Measurements from ENCODE around the gene SPATA31C1. TPM values are rescaled to one million over a fixed set of nuclear protein-coding genes. Genes with fewer than 3 reads are reported as not detected.

SPATA31C1 gene
- total and polyA plus RNA-seq, 2 of the 8 experiments (the other 6 are each of a cell fraction or from before 2014, with no cell fraction given), result 0.15 TPM; not detected in 1

GRCh38 chr9:87868175-87868574 lies 49.6 kb upstream of the SPATA31C1 start:
- no peaks in the 10 kb centered on the region for H3K79me1 ChIP-seq (ENCODE audit: low read depth, low read length)
- no peak overlapping the region for H2BK120ac ChIP-seq (replicated peaks; ENCODE audit: low read depth, low read length)
- no peaks in the 10 kb centered on the region for H3K79me2 ChIP-seq (ENCODE audit: control insufficient read depth in 1 of 2, insufficient read depth in 2 of 2, low read length in 2 of 2)
- peaks cover 8% of the 10 kb centered on the region; the same call in 1 of the 2 replicates for H3K23me2 ChIP-seq (ENCODE audit: low read depth, low read length)
- H3K27me3 ChIP-seq (replicated peaks in 1 of 4; ENCODE audit: control insufficient read depth in 3 of 4, extremely low read depth in 1 of 4, insufficient read depth in 3 of 4, low read length in 3 of 4), result no peaks in the 10 kb centered on the region; a peak in 1 of 7 replicates
- no peaks in the 10 kb centered on the region for H3K9me3 ChIP-seq (ENCODE audit: insufficient read depth in 2 of 2, low read depth in 1 of 2, low read length in 1 of 2)
- H2BK5ac ChIP-seq (ENCODE audit: low read depth, low read length), result no peak overlapping the region
- CTCF ChIA-PET (ENCODE audit: partially characterized antibody), result interaction anchor here (0.9 to 1.8 kb wide), 2 partner anchors 15 to 184 kb away, joined by 4 to 9 read pairs; partner anchors contain the start of gene SPATA31E1
- H3K4me3 ChIP-seq (ENCODE audit: extremely low read depth in 1 of 4, insufficient read depth in 2 of 4, low read depth in 3 of 4, low read length in 4 of 4), result no peak overlapping the region
- no peak overlapping the region for H3K27ac ChIP-seq (ENCODE audit: low read depth, low read length)
- H2BK15ac ChIP-seq (ENCODE audit: low read length), result no peak overlapping the region
- no peak overlapping the region for H4K91ac ChIP-seq (replicated peaks; ENCODE audit: insufficient read length, low read length)
- H3K23ac ChIP-seq (ENCODE audit: insufficient read length), result no peak overlapping the region
- no peak for DNase-seq (ENCODE audit: low read depth in 1 of 2, low spot score in 2 of 2)
- FAIRE-seq, result no peak
- peaks cover 0 to 5% of the 10 kb centered on the region in 2 experiments for H4K20me1 ChIP-seq (replicated peaks in 1 of 2; ENCODE audit: control insufficient read depth in 1 of 2, insufficient read depth in 2 of 2, low read length in 2 of 2)
- H4K8ac ChIP-seq (ENCODE audit: extremely low read depth, insufficient read depth, low read length), result no peak overlapping the region
- no peak overlapping the region for H3K4ac ChIP-seq (replicated peaks; ENCODE audit: insufficient read length, low read depth, low read length)
- H4K5ac ChIP-seq (ENCODE audit: insufficient read length, low read depth, low read length), result no peak overlapping the region
- H2AFZ ChIP-seq (ENCODE audit: low read length), result no peak overlapping the region
- no peak overlapping the region for H2BK12ac ChIP-seq (ENCODE audit: low read depth, low read length)
- no peaks in the 10 kb centered on the region for H3K4me1 ChIP-seq (replicated peaks in 1 of 4; ENCODE audit: control insufficient read depth in 3 of 4, insufficient read depth in 4 of 4, low read length in 3 of 4)
- H3K9ac ChIP-seq (replicated peaks in 1 of 4; ENCODE audit: extremely low read depth in 1 of 4, low read depth in 3 of 4, low read length in 3 of 4), result no peak overlapping the region
- H3K14ac ChIP-seq (ENCODE audit: insufficient read length), result no peak overlapping the region
- 93% methylated on average over 9 of the region's 9 CpGs; no CpG with 5 or more reads in 1 of the 2 experiments for WGBS, 2 experiments (ENCODE audit: extremely low coverage in 1 of 2, insufficient coverage in 1 of 2, insufficient read length in 1 of 2, insufficient replicate concordance in 2 of 2, low coverage in 1 of 2, low lambda C conversion rate in 2 of 2, missing lambda C conversion rate in 1 of 2)
- no peak overlapping the region for H3K56ac ChIP-seq (replicated peaks; ENCODE audit: insufficient read length, low read depth, low read length)
- no peak overlapping the region for H3K18ac ChIP-seq (ENCODE audit: extremely low read depth, low read length)
- POLR2A ChIA-PET (ENCODE audit: partially characterized antibody), result no interaction called here
- H3K4me2 ChIP-seq (ENCODE audit: insufficient read depth in 1 of 2, low read depth in 2 of 2, low read length in 2 of 2), result no peak overlapping the region
- H3K36me3 ChIP-seq (ENCODE audit: control insufficient read depth in 2 of 4, insufficient read depth in 4 of 4, low read length in 3 of 4), result no peaks in the 10 kb centered on the region
- H2AK5ac ChIP-seq (ENCODE audit: low read depth, low read length), result no peak overlapping the region
- no peak overlapping the region for H2BK20ac ChIP-seq (ENCODE audit: low read length)
- no peak for TF ChIP-seq PHF8 (conservative IDR thresholded peaks at IDR 0.05; ENCODE audit: low read depth, low read length)
- TF ChIP-seq MAFK (IDR thresholded peaks at IDR 0.05; ENCODE audit: low read depth, low read length), result no peak
- no peak for TF ChIP-seq EZH2 (IDR thresholded peaks at IDR 0.05; ENCODE audit: low read depth, low read length, severe bottlenecking)
- no peak for TF ChIP-seq SRF (IDR thresholded peaks at IDR 0.05; ENCODE audit: low read depth, low read length)
- TF ChIP-seq BRCA1 (IDR thresholded peaks at IDR 0.05; ENCODE audit: low read depth, low read length), result no peak
- TF ChIP-seq, protein P1, sequence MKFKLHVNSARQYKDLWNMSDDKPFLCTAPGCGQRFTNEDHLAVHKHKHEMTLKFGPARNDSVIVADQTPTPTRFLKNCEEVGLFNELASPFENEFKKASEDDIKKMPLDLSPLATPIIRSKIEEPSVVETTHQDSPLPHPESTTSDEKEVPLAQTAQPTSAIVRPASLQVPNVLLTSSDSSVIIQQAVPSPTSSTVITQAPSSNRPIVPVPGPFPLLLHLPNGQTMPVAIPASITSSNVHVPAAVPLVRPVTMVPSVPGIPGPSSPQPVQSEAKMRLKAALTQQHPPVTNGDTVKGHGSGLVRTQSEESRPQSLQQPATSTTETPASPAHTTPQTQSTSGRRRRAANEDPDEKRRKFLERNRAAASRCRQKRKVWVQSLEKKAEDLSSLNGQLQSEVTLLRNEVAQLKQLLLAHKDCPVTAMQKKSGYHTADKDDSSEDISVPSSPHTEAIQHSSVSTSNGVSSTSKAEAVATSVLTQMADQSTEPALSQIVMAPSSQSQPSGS (IDR thresholded peaks at IDR 0.05; ENCODE audit: low read length), result no peak
- no peak for TF ChIP-seq SP4 (IDR thresholded peaks at IDR 0.05; ENCODE audit: low read length)
- no peak for TF ChIP-seq ZNF274 (IDR thresholded peaks at IDR 0.05; ENCODE audit: borderline replicate concordance, extremely low read depth, low read length)
- TF ChIP-seq YY1 (IDR thresholded peaks at IDR 0.05; ENCODE audit: low read depth, low read length), result no peak
- TF ChIP-seq JUND (IDR thresholded peaks at IDR 0.05; ENCODE audit: low read length), result no peak
- TF ChIP-seq, protein P2, sequence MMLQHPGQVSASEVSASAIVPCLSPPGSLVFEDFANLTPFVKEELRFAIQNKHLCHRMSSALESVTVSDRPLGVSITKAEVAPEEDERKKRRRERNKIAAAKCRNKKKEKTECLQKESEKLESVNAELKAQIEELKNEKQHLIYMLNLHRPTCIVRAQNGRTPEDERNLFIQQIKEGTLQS (IDR thresholded peaks at IDR 0.05; ENCODE audit: insufficient read depth, low read depth, low read length), result no peak
- no peak for TF ChIP-seq RAD21 (IDR thresholded peaks at IDR 0.05 in 1 of 2, conservative IDR thresholded peaks at IDR 0.05 in 1 of 2; ENCODE audit: low read depth in 2 of 2, low read length in 2 of 2)
